HG03103 (cell line): ENCODE measurements around the gene SF3B4.
A peak's percentile ranks its signal among the peaks of the same experiment; 100 is the strongest.
"Not testable (repeated sequence)": the region's sequence is repeated elsewhere in the genome, so short reads cannot be mapped to it uniquely, and the experiment has no call there.

Source experiments
- ATAC-seq: cut with Tn5 transposase; IDR thresholded peaks from one replicate; pipeline ENCODE4 v1.9.1; 2021; ENCODE audit warnings: low read depth; ENCODE audit not compliant: unreplicated experiment

The SF3B4 gene

DNA sequence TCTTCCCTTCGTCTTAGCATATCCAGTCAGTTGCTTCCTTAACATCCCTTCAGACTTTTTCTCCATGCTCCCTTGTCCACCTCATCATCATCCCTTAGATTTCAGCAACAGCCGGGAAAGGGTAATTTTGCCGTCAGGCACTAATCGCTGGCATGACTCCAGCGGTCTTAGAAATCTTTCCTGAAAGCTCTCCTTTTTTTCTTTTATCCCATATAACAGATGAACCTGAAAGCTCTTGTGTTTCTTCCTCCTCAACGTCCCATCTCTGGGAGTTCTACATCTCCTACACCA is 38.7 kb downstream of the SF3B4 start:
- no peak for ATAC-seq

DNA sequence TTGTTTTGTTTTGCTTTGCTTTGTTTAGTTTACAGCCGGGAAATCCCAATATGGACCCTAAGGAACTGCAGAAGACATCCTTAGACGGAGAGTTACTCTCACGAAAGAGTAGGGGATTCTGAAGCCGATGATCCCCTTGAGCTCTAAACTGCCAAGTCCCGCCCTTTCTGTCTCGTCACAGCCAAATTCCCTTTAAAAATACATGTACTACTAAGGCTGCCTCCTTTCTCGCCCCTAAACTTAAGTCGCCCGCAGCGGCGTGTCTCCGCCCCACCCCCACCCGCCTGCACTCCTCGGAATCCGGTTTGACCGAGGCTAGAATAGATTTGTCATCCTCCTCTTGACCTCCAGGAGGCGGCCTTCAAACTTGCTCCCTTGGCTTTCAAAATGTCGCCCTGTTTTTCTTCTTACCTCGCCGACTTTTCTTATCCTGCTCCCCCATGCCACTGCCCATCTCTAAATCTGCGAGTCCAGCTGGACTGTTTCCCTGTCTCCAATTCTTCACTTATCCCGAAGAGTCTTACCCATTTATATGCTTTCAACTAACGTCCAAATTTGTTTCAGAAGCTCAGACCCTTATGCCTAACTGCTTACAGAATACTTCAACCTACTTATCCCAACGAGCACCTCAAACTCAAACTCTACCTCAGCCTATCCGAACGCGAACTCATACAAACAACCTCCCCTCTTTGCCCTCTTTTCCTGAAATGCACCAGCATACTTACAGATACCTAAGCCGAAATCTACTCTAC is 39.2 kb downstream of the SF3B4 start:
- ATAC-seq = peak; percentile 12

DNA sequence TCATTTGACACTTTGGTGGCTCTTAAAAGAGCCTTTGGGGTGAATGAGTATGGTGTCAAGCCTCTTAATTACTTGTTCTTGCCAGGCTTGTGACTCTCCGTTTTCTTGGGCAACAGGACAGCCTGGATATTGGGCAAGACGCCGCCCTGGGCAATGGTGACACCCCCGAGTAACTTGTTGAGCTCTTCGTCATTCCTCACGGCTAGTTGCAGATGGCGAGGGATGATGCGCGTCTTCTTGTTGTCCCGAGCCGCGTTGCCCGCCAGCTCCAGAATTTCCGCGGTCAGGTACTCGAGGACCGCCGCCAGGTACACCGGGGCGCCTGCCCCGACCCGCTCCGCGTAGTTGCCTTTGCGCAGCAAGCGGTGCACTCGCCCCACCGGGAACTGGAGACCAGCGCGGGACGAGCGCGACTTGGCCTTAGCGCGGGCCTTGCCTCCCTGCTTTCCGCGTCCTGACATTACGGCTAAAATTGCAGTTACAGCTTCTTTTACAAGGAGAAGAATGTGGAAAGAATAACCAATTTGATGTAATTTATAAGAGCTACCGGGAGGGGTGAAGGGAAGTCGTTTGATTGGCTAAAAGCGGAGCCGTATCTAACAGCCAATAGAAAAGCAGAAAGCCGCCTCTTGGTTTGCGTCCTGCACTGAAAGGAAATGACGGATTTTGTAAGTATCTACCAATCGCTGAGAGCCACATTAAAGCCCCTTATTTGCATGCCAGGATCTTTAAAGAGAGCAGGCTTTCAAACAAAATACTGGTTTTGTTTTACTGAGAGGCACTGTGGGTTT is 40.0 kb downstream of the SF3B4 start:
- peak; percentile 41 for ATAC-seq

DNA sequence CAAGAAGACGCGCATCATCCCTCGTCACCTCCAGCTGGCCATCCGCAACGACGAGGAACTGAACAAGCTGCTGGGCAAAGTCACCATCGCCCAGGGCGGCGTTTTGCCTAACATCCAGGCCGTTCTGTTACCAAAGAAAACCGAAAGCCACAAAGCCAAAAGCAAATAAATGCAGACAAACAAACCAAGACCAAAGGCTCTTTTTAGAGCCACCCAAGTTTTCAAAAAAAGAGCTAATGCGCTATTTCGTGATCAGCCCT is 40.5 kb downstream of the SF3B4 start:
- ATAC-seq = not testable (repeated sequence)

DNA sequence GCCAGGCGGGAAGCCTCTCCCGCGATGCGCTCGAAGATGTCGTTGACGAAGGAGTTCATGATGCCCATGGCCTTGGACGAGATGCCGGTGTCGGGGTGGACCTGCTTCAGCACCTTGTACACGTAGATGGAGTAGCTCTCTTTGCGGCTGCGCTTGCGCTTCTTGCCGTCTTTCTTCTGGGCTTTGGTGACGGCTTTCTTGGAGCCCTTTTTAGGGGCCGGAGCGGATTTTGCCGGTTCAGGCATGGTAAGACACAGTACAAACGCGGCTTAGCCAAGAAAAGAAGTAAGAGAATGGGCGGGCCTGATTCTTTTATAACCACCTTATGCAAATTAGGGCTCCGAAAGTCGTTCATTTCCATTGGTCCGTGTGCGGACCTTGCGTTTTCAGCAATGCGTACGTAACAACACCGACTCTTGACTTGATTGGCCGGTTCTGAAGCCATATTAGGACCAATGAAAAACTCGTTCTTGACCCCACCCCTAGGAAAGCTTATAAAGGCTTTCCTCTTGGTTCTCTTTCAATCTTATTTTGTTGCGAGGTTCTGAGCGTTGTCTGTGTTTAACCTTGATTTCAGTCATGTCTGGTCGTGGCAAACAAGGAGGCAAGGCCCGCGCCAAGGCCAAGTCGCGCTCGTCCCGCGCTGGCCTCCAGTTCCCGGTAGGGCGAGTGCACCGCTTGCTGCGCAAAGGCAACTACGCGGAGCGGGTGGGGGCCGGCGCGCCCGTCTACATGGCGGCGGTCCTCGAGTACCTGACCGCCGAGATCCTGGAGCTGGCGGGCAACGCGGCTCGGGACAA is 41.0 kb downstream of the SF3B4 start:
- peak; percentile 48 for ATAC-seq

DNA sequence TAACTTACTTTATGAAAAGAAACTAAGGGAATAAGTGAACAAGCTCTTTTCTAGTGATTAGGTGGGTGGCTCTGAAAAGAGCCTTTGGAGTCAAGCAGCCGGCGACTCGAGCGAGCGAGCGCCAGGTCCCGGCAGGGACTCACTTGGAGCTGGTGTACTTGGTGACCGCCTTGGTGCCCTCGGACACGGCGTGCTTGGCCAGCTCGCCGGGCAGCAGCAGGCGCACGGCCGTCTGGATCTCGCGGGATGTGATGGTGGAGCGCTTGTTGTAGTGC is 41.5 kb downstream of the SF3B4 start:
- ATAC-seq = not testable (repeated sequence)

DNA sequence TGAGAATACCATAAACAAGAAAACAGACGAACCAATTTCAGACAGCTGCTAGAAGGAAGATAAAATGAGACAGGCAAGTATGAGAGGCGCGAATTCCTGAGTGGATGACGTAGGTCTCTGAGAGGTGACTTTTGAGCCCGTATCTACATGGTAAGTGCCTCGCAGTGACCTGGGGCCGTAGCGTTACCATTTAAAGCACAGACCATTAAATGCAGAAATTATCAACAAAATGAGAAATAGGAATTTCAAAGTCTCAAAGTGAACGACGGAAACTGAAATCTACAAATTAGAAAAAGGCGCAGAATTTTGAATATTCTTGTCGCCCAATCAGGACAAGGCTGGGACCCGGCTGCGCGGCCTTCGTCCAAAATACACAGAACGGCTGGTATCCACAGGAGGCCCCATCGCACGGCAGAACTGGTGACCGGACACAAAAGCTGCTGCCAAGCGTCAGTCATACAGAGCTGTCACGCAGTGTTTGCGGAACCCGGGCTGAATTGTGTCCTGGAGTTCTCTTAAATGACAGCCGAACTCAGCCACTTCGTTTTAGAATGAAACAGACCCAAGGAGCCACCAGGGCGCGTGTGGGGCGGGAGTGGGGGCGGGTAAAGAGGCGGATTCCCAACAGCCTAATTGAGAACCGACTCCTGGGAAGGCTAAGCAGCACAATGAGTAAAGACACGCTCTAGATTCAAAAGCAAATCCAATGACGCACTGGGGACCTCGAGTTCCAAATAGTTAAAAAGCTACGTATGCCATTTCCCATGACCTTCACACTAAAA is 42.1 kb downstream of the SF3B4 start:
- no peak for ATAC-seq

DNA sequence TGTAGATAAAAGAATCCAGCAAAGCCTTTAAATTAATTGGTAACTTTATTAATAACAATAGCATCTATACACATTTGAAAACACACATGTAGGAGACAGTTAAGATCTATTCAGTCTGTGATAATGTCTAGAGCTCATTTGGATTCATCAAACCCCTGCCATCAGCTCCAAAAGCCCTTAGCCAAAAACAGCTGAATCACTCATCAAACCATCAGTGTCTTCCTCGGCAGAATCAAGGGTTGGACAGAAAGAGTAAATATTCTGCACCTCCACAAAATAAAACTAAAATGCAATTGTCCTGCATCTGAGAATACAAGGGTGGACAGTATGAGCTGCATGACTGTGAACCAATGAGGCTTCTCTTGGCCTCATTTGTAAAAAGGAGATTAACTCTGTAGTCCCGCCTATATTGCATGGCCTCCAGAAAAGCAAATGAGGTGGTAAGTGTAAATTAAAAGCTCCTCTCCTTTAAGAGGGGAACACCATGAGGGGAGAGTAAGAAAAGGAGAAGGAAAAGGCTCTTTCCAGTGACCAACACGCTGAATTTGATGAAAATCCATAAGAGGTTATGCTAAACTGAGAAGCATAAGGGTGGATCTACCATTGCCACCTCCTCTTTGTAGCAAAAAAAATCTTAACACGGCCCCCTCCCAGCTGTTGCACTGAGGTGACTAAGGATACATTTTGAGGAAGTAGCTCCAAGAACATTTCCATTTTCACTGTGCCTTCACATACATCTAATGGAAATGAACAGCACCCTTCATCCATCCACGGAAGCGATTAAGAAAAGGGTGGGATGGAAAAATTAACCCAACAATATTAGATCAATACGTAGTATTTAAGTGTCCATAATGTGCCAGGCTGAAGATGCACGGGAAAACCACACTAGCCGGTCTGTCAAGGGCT is 42.9 kb downstream of the SF3B4 start:
- no peak for ATAC-seq

DNA sequence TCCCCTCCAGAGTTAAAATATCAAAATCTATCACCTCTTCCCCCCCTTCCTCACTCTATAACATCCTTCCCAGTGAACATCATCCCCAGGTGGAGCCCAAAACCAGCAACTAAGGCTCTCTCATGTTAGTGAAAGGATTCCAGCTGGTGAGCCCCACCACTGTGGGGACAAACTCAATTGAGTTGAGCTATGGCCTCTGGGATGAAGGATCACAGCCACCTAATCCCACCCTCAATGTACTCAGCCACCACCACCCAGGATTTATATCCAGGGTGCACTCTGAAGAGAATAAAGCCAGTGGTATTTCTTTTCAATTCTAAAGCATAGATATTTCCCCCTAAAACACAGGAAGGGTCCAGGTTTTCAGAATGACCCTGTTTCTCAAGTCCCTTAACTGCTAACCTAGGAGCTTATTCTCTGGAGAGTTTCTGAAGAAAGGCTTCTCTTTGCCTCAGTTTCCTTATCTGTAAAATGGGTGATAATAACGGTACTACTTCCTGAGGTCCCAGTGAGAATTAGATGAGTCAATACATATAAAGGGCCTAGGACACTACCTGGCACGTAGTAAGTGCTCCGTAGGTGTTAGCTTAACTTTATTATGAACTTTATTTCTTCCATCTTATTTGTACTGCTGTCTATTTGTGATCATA is 43.9 kb downstream of the SF3B4 start:
- no peak for ATAC-seq

DNA sequence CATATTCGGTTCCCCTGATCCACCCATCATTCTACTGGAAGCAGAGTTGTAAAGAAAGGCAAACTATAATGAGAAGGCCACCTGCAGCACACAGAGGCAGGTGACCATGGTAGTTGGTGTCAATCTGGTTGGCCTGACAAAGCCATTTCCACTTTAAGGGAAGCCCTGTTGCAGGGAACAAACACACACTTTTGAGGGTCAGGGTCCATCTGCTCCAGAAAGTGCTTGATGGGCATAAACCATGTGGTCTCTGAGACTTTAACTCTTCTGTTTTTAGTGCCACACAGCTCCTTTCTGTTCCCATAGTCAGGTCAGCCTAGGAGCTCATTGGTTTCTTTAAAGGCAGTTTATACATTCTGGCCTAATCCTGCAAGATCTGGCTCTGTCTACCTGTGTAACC is 45.7 kb downstream of the SF3B4 start:
- no peak for ATAC-seq

DNA sequence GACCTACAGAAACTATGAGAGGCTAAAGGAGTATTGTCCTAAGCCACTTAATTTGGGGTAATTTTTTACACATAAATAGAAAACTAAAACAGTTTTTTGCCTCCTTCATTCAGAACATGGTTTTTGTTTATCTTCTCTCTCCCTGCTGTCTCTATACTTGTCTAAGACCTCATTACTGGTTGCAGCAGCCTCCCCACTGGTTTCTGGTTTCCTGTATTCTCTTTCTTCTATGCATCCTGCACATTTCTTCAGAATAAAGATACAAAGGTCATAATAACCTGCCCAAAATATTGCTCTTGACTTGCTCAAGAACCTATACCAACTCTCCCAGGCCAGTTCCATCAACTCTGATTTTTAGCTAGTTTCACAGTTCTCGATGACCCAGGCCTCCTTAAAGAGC is 48.0 kb downstream of the SF3B4 start:
- ATAC-seq = no peak

DNA sequence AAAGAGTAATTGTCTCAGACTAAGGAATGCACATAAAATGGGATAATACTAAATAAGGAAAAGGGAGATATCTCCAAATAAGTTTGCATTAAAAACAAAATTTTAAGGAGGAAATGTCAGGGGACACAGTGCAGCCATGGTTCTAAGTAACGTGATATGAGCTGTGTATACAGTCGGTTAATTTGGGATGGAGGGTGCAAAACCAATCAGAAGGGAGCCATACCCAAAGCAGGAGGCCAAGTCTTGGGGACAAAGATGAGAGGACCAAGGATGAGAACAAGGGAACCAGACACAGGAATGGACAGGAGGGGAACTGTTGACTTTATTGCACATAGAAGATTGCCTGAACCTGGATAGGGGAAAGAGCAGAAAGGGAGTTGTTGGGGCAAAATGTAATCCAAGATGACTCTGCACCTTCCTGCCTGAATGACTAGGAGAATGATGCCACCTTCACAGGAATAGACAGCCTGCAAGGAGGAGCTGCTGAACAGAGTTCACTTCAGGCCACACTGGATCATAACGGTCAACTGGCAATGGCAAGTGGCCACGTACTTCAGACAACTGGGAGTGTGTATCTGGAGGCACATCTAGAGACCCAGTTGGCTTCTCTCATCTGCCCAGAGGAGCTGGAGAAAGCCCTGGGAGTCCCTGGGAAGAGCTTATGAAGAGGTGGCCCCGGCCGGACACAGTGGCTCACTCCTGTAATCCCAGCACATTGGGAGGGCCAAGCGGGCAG is 50.2 kb downstream of the SF3B4 start:
- no peak for ATAC-seq
